ENCODE measurements around the gene CYP4V2.

CYP4V2 gene

DNA sequence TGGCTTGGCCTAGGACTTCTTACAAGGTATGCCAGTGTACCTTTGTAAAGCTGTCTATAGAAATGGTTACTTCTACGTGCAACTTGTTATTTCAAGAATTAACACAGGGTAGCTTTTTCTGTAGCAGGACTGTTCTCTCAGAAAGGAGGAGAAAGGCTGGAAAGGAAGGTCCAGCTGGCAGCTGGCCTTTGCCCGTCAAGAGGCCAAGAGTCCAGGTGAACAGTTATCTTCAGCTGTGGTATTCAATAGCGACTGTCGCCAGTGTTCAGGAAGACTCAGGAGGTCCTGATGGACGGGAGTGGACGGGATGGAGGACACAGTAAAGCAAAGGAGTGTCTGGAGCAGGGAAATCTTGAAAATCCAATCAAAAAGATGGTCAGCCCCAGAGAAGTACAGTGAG, 4.7 kb downstream of the CYP4V2 start:
- Histone ChIP-seq H3K36me3 (ENCODE audit: insufficient read depth) (no peaks in the 10 kb centered on the region), H3K79me2 (ENCODE audit: insufficient read depth, low read depth) (no peaks in the 10 kb centered on the region), H3K9ac (no peak overlapping the region), H3K4me3 (IDR thresholded peaks at IDR 0.05; ENCODE audit: insufficient read depth, low read depth, low read length) (no peak overlapping the region), H4K20me1 (ENCODE audit: insufficient read depth) (no peaks in the 10 kb centered on the region), H3K4me2 (no peak overlapping the region), H3K27ac (no peak overlapping the region), H3K27me3 (ENCODE audit: insufficient read depth, low read depth) (no peaks in the 10 kb centered on the region), H3K4me1 (ENCODE audit: low read depth, poor library complexity, severe bottlenecking) (peaks cover 13% of the 10 kb centered on the region), H2AFZ (ENCODE audit: low read depth) (no peak overlapping the region)
- TF ChIP-seq, protein P1, sequence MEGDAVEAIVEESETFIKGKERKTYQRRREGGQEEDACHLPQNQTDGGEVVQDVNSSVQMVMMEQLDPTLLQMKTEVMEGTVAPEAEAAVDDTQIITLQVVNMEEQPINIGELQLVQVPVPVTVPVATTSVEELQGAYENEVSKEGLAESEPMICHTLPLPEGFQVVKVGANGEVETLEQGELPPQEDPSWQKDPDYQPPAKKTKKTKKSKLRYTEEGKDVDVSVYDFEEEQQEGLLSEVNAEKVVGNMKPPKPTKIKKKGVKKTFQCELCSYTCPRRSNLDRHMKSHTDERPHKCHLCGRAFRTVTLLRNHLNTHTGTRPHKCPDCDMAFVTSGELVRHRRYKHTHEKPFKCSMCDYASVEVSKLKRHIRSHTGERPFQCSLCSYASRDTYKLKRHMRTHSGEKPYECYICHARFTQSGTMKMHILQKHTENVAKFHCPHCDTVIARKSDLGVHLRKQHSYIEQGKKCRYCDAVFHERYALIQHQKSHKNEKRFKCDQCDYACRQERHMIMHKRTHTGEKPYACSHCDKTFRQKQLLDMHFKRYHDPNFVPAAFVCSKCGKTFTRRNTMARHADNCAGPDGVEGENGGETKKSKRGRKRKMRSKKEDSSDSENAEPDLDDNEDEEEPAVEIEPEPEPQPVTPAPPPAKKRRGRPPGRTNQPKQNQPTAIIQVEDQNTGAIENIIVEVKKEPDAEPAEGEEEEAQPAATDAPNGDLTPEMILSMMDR (conservative IDR thresholded peaks at IDR 0.05; ENCODE audit: low read depth, low read length): no peak

DNA sequence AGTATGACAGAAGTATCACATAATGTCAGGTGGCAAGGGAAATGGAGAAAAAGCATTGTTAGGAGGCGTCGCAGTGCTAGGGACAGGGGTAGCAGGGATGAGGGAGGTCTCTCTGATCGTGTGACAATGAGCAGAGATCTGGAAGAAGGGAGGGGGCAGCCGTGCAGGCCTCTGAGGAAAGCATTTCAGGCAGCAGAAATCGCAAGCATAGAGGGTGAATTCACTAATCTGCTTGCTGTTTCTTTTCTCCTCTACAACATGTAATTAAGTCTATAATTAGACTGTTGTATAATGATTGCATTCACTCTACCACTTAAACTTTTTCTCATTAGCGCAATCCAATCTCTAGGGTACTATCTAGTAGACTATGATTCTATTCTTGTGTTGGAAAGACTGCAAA, 9.1 kb downstream of the CYP4V2 start:
- no peak overlapping the region for H3K4me3 ChIP-seq (IDR thresholded peaks at IDR 0.05; ENCODE audit: insufficient read depth, low read depth, low read length)
- H4K20me1 ChIP-seq (ENCODE audit: insufficient read depth): no peaks in the 10 kb centered on the region
- H3K27ac ChIP-seq: no peak overlapping the region
- H3K4me2 ChIP-seq: no peak overlapping the region
- H3K79me2 ChIP-seq (ENCODE audit: insufficient read depth, low read depth): no peaks in the 10 kb centered on the region
- TF ChIP-seq, protein P1 (conservative IDR thresholded peaks at IDR 0.05; ENCODE audit: low read depth, low read length): no peak
- no peak overlapping the region for H3K9ac ChIP-seq
- no peaks in the 10 kb centered on the region for H3K27me3 ChIP-seq (ENCODE audit: insufficient read depth, low read depth)
- H3K36me3 ChIP-seq (ENCODE audit: insufficient read depth): no peaks in the 10 kb centered on the region
- H2AFZ ChIP-seq (ENCODE audit: low read depth): no peak overlapping the region
- peaks cover 6% of the 10 kb centered on the region for H3K4me1 ChIP-seq (ENCODE audit: low read depth, poor library complexity, severe bottlenecking)

GRCh38 chr4:186201010-186201409, 9.6 kb downstream of the CYP4V2 start:
- H2AFZ ChIP-seq (ENCODE audit: low read depth): no peak overlapping the region
- TF ChIP-seq, protein P1 (conservative IDR thresholded peaks at IDR 0.05; ENCODE audit: low read depth, low read length): no peak
- H3K9ac ChIP-seq: no peak overlapping the region
- H4K20me1 ChIP-seq (ENCODE audit: insufficient read depth): no peaks in the 10 kb centered on the region
- peaks cover 6% of the 10 kb centered on the region for H3K4me1 ChIP-seq (ENCODE audit: low read depth, poor library complexity, severe bottlenecking)
- no peaks in the 10 kb centered on the region for H3K36me3 ChIP-seq (ENCODE audit: insufficient read depth)
- H3K27ac ChIP-seq: no peak overlapping the region
- no peaks in the 10 kb centered on the region for H3K79me2 ChIP-seq (ENCODE audit: insufficient read depth, low read depth)
- no peak overlapping the region for H3K4me3 ChIP-seq (IDR thresholded peaks at IDR 0.05; ENCODE audit: insufficient read depth, low read depth, low read length)
- H3K27me3 ChIP-seq (ENCODE audit: insufficient read depth, low read depth): no peaks in the 10 kb centered on the region
- no peak overlapping the region for H3K4me2 ChIP-seq

DNA sequence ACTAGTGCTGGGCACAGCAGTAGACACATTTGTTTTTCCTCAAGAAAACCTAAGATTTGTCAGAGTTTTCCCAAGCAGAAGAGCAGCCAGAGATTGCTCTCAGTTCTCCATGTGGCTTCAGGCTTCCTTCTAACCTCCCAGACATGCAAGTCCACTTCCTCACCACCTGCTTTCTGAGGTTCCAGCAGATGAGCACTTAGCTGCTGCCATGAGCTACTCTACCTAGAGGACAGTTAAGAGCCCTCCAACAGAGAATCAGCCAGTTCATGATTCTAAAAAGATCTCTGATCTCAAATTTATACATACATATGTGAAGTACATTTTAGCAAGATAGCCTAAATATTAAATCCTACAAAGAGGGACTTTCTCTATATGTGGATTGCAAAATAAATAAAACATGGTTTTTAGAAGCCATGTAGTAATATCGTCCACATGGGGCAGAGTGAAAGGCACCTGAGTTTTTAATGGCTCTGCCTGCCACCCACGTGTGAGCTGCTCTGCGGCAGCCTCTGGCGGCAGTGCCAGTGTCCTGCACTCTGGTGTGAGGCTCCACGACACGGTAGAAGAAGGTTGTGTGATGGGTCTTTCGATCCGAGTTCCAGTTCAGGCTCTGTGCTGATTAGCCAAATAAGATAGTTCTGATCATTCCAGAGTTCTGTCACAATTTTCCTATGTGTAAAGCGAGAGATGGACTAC, 10.3 kb downstream of the CYP4V2 start:
- Histone ChIP-seq H3K4me2 (peak overlapping the region; percentile 27), H2AFZ (ENCODE audit: low read depth) (peak overlapping the region; percentile 45; the same call in 1 of the 2 replicates)

More for the DNA sequence above, 10.3 kb downstream of the CYP4V2 start:
- Histone ChIP-seq H3K79me2 (ENCODE audit: insufficient read depth, low read depth) (no peaks in the 10 kb centered on the region), H3K36me3 (ENCODE audit: insufficient read depth) (no peaks in the 10 kb centered on the region), H3K27ac (peak overlapping the region; percentile 42; the same call in 1 of the 2 replicates), H3K9ac (no peak overlapping the region), H3K27me3 (ENCODE audit: insufficient read depth, low read depth) (no peaks in the 10 kb centered on the region), H3K4me3 (IDR thresholded peaks at IDR 0.05; ENCODE audit: insufficient read depth, low read depth, low read length) (no peak overlapping the region), H3K4me1 (ENCODE audit: low read depth, poor library complexity, severe bottlenecking) (peaks cover 6% of the 10 kb centered on the region), H4K20me1 (ENCODE audit: insufficient read depth) (no peaks in the 10 kb centered on the region)
- TF ChIP-seq, protein P1 (conservative IDR thresholded peaks at IDR 0.05; ENCODE audit: low read depth, low read length): peak; percentile 88

All from KMS-11 (cell line).